Muscle layer of colon (tissue), 2 donors: ENCODE data around the gene DMD.
"Not testable (repeated sequence)": the region's sequence is repeated elsewhere in the genome, so short reads cannot be mapped to it uniquely, and the experiment has no call there.

Experiments used
- H3K27ac ChIP-seq: one replicate; pipeline ENCODE4 v1.7.0; 2013; ENCODE audit warnings: low read depth, mild to moderate bottlenecking, low read length, moderate library complexity
- H3K27me3 ChIP-seq, 2 donors: one replicate each; pipeline ENCODE4 v1.7.0; 2013; ENCODE audit warnings: low read length in 2 of 2, mild to moderate bottlenecking in 2 of 2; ENCODE audit not compliant: insufficient read depth in 2 of 2, control insufficient read depth in 1 of 2
- H3K36me3 ChIP-seq: one replicate; pipeline ENCODE4 v1.7.0; 2013; ENCODE audit warnings: mild to moderate bottlenecking, low read length; ENCODE audit not compliant: insufficient read depth
- H3K4me1 ChIP-seq: one replicate; pipeline ENCODE4 v1.7.0; 2013; ENCODE audit warnings: mild to moderate bottlenecking, low read length; ENCODE audit not compliant: insufficient read depth
- H3K4me3 ChIP-seq, 2 donors: one replicate each; pipeline ENCODE4 v1.7.0; 2013; ENCODE audit warnings: low read length in 2 of 2, low read depth in 1 of 2, mild to moderate bottlenecking in 1 of 2, moderate library complexity in 1 of 2
- H3K9ac ChIP-seq: one replicate; pipeline ENCODE4 v1.7.0; 2013; ENCODE audit warnings: low read length
- H3K9me3 ChIP-seq: one replicate; pipeline ENCODE4 v1.7.0; 2013; ENCODE audit warnings: mild to moderate bottlenecking, low read length
- donor health status: abdominal sarcoma.
- donor health status: Adenocarcinoma of cecum.

Gene DMD

DNA sequence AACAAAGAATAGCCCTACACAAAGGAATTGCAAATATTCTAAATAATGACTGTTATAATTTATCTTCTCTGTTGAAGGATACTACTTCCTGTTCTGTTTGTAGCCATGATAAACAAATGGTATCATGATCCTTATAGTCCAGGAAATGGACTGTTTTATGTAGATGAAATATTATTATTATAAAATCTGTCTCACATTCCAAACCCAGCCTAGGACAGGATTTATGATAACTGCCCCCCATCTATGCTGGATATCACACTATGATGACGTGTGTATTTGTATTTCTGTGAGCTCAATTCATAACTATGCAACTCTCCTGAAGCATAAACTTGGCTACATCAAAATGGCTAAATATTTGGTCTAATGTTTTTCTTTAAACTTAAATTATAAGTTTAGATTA, 21.3 kb downstream of the DMD start:
- no peak overlapping the region for H3K4me3 ChIP-seq
- no peak overlapping the region for H3K9ac ChIP-seq
- no peak overlapping the region for H3K27ac ChIP-seq
- no peaks in the 10 kb centered on the region for H3K36me3 ChIP-seq
- H3K9me3 ChIP-seq, result no peaks in the 10 kb centered on the region
- no peaks in the 10 kb centered on the region for H3K27me3 ChIP-seq
- no peaks in the 10 kb centered on the region for H3K4me1 ChIP-seq

DNA sequence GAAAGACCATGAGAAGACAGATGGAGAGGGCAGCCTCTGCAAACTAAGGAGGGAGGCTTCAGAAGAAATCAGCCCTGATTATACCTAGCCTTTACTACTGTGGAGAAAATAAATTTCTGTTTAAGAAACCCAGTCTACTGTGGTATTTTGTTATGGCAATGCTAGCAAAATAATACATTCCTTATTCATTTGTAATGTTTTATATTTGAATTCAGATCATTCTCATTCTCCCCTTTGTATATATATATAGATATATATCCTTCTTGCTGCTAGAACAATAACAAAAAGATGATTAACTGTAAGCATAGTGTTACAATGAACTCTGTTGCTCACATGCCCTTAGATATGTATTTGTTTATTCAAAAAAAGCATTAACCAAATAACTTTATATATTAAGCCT, 22.5 kb downstream of the DMD start:
- no peak overlapping the region for H3K27ac ChIP-seq
- no peak overlapping the region for H3K4me3 ChIP-seq
- no peaks in the 10 kb centered on the region for H3K9me3 ChIP-seq
- H3K36me3 ChIP-seq, result no peaks in the 10 kb centered on the region
- H3K27me3 ChIP-seq, result no peaks in the 10 kb centered on the region
- H3K9ac ChIP-seq, result no peak overlapping the region
- no peaks in the 10 kb centered on the region for H3K4me1 ChIP-seq

DNA sequence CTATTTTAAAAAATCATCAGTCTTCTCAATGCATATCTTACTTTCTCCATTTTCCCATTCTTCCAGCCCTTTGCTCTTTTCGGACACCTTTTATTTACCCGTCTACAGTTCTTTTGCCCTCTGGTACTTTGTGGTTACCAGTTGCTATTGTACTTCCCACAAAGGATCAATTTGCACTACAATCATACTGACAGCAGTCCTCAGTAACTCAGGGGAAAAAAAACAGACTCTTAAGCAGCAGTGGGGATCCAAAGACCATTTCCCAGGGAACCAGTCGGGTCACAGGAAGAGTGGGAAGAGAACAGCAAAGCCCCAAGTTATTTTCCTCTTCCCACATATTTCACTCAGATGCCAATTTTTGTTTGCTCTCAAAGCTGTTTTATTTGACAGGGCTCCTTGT, 23.1 kb downstream of the DMD start:
- Histone ChIP-seq H3K9ac (no peak overlapping the region), H3K9me3 (no peaks in the 10 kb centered on the region), H3K27me3 (no peaks in the 10 kb centered on the region), H3K4me1 (no peaks in the 10 kb centered on the region), H3K36me3 (no peaks in the 10 kb centered on the region), H3K4me3 (no peak overlapping the region), H3K27ac (no peak overlapping the region)

DNA sequence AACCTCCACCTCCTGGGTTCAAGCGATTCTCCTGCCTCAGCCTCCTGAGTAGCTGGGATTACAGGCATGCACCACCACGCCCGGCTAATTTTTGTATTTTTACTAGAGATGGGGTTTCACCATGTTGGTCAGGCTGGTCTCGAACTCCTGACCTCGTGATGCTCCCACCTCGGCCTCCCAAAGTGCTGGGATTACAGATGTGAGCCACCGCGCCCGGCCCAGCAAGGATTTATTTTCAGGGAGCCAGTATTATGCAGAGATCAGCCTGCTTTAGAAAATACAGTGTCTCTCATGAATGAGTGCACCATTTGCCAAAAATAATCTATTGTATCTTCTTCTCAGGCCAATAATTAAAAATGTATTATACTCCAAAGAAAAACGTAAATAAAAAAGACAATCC, 26.5 kb downstream of the DMD start:
- H3K4me1 ChIP-seq, result not testable (repeated sequence)

DNA sequence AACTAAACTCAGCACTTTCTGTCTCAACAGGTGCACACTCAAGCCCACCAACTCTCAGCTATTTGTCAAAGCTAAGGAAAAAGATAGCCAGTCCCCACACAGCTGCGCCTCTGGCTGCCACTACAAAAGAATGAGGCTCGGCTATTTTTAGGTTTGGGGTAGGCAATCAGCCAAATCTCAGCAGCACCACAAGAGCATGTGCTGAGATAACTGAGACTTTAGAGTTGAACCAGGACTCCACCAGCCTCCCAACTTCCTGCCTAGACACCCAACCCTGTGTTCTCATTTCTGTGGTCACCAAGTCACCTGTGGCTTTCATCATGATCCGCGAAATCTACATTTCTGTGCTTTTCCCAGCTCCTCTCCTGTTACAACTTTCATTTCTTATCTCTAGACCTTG, 28.0 kb downstream of the DMD start:
- Histone ChIP-seq H3K36me3 (no peaks in the 10 kb centered on the region), H3K4me1 (no peaks in the 10 kb centered on the region), H3K4me3 (no peak overlapping the region), H3K27ac (no peak overlapping the region), H3K9ac (no peak overlapping the region), H3K9me3 (no peaks in the 10 kb centered on the region), H3K27me3 (no peaks in the 10 kb centered on the region)

More for the DNA sequence above, 26.5 kb downstream of the DMD start:
- not testable (repeated sequence) for H3K9ac ChIP-seq, H3K27me3 ChIP-seq, H3K27ac ChIP-seq, H3K4me3 ChIP-seq, H3K9me3 ChIP-seq, H3K36me3 ChIP-seq

DNA sequence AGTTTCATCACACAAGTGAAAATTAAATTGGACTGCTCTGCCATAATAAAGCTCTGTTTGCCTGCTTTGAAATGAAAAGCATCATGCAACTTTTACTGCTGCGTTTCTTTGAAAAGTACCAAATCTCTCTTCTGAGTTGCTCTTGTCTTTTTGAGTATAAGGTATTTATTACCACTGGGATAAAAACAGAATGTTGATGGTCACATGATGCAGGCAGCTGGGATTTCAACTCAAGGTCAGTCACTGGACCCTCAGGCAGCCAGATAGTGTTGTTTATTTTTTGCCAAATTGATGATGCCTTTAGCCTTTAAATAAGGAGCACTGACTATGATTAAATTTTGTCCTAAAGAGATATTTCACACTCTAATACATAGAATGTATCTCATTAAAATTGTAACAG, 32.7 kb downstream of the DMD start:
- H3K9ac ChIP-seq, result no peak overlapping the region
- no peaks in the 10 kb centered on the region for H3K4me1 ChIP-seq
- no peak overlapping the region for H3K27ac ChIP-seq

DNA sequence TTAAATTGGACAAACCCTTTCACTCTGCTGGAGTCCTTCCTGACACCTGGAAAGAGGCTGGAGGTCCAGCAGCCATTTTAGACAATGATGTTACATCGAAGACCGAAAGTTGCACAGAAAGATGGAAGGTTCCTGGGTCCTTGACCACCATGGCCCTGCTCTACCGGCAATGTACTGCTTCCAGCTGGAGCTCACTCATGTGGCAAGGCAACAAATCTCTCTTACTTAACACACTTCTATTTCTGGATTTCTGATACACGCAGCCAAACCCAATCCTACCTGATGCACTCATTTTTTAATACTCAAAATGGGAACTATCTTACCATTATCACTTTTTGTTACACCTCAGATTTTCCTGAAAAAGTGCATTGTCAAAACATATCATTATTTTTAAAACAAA, 33.1 kb downstream of the DMD start:
- Histone ChIP-seq H3K27me3 (no peaks in the 10 kb centered on the region), H3K4me3 (no peak overlapping the region), H3K27ac (no peak overlapping the region), H3K9ac (no peak overlapping the region), H3K36me3 (no peaks in the 10 kb centered on the region), H3K9me3 (no peaks in the 10 kb centered on the region), H3K4me1 (no peaks in the 10 kb centered on the region)

More for the DNA sequence above, 32.7 kb downstream of the DMD start:
- Histone ChIP-seq H3K9me3 (no peaks in the 10 kb centered on the region), H3K36me3 (no peaks in the 10 kb centered on the region), H3K4me3 (no peak overlapping the region), H3K27me3 (no peaks in the 10 kb centered on the region)

DNA sequence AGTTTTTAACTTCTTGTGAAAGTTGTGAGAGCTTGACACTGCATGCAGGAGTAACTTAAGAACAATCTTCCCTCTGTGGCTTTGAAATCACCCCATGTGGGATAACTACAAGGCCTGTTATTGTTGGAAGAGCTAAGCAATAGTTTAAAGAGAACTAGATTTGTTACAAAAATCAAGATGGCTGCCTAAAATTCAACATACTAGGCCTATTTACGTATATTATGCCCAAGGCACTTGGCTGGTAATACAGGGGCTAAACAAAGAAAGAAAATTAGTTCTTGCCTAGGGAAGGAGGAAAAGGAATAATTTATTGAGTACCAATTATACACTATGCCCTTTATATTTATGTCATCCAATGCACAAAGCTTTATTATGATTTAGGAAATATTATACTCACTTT, 36.1 kb downstream of the DMD start:
- no peaks in the 10 kb centered on the region for H3K9me3 ChIP-seq
- no peak overlapping the region for H3K27ac ChIP-seq
- no peaks in the 10 kb centered on the region for H3K36me3 ChIP-seq
- no peaks in the 10 kb centered on the region for H3K4me1 ChIP-seq
- H3K4me3 ChIP-seq, result no peak overlapping the region
- H3K9ac ChIP-seq, result no peak overlapping the region
- H3K27me3 ChIP-seq, result no peaks in the 10 kb centered on the region

DNA sequence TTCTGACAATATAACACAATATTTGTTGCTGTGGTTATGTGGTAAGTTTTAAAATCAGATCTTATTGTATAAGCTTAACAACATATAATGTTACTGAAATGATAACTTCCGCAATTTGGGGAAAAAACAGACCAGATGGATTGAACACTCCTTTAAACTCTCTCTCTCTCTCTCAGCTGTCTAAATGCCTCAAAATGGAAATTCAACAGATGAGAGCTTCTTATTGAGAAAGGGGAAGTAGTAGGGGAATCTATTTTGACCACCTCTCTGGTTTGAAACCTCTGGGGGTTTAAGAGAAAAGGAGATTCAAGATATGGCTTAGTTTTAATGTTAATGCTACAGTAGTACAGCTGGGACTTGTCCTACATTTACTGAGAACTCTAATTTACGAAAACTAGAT, 40.3 kb downstream of the DMD start:
- Histone ChIP-seq H3K4me1 (no peaks in the 10 kb centered on the region), H3K9ac (no peak overlapping the region), H3K36me3 (no peaks in the 10 kb centered on the region), H3K27ac (no peak overlapping the region), H3K27me3 (no peaks in the 10 kb centered on the region), H3K9me3 (no peaks in the 10 kb centered on the region), H3K4me3 (no peak overlapping the region)

DNA sequence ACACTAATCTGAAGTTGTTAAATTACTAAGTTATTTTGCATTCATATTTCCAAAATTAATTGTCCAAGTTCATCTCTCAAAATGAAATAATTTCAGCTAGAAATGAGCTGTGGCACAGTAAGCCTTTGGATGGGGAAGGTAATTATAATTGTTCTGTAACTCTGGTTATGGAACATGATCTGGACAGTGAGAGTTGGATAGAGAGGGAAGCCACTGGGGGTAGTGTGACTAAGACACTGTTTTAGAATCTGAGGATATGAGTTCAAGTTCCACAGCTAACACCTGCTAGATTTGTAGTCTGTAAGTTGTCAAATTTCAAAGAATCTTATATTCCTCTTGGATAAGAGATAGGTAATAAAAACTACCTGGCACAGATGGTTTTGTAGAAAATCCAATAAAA, 49.5 kb downstream of the DMD start:
- Histone ChIP-seq H3K9ac (no peak overlapping the region), H3K4me1 (peaks cover 4% of the 10 kb centered on the region), H3K36me3 (no peaks in the 10 kb centered on the region), H3K27me3 (no peaks in the 10 kb centered on the region), H3K4me3 (no peak overlapping the region), H3K27ac (no peak overlapping the region), H3K9me3 (no peaks in the 10 kb centered on the region)

DNA sequence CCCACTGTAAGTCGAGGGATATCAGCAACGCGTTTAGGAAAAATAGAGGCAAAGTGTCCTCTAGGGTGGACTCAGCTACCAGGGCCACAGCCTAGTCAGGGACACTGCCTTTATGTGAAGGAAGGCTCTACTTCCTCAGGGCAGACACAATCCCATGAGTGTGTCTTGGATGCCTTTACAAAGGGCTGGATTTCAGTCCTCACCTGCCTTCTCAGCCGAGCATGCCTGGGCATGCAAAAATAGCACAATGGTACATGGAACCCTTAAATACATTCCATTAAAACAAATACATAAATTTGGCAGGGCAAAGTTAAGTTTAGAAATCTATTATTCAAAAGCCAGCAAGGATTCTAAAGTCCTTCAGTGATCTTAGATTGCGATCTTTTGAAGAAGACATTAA, 51.1 kb downstream of the DMD start:
- Histone ChIP-seq H3K27me3 (no peaks in the 10 kb centered on the region), H3K9ac (no peak overlapping the region), H3K4me3 (no peak overlapping the region), H3K4me1 (peaks cover 4% of the 10 kb centered on the region), H3K9me3 (no peaks in the 10 kb centered on the region), H3K27ac (no peak overlapping the region), H3K36me3 (no peaks in the 10 kb centered on the region)

DNA sequence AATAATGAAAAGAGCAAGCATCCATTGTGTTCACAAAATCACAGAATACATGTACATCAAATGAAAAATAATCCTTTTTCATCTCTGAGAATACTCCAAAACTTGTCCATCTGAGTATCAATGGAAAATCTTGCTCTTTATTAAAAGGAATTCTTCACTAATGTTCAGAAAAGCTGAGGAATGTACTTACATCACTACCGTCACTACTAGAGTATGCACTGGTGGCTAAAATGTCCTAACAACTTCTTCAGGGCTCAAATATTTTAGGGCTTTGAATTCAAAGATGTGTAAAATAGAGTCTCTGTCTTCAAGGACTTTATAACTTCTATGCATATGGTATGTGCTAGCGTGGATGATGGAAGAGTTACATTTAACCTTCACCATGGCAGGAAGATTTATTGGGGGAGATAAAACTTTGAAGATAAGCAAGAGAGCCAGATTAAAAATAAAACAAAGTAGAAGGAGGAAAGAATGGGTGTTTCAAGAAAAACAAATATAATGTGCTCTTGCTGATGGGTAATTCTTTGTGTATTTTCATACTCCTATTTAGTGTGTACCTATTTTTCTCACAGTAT, 55.1 kb downstream of the DMD start:
- H3K9ac ChIP-seq, result no peak overlapping the region
- H3K27me3 ChIP-seq, result no peaks in the 10 kb centered on the region
- H3K36me3 ChIP-seq, result no peaks in the 10 kb centered on the region
- no peak overlapping the region for H3K4me3 ChIP-seq
- no peak overlapping the region for H3K27ac ChIP-seq
- no peaks in the 10 kb centered on the region for H3K9me3 ChIP-seq
- H3K4me1 ChIP-seq, result no peaks in the 10 kb centered on the region
